Measurements from ENCODE around the gene ZNF598. TPM values are rescaled to one million over a fixed set of nuclear protein-coding genes. Genes with fewer than 3 reads are reported as not detected.

ZNF598 gene
- total RNA-seq, 2 experiments from 2014 or later = 39.7 to 43.6 TPM

GRCh38 chr16:2037647-2038381, 28.2 kb upstream of the ZNF598 start:
- Histone ChIP-seq H3K27ac (ENCODE audit: low read depth in 1 of 2, low read length in 2 of 2) (no peak overlapping the region), H3K27me3 (ENCODE audit: control insufficient read depth in 1 of 2, insufficient read depth in 2 of 2, low read length in 2 of 2) (no peaks in the 10 kb centered on the region), H3K4me3 (ENCODE audit: low read length) (no peak overlapping the region), H3K36me3 (ENCODE audit: insufficient read depth, low read length) (no peaks in the 10 kb centered on the region), H3K9me3 (ENCODE audit: control insufficient read depth in 1 of 2, insufficient read depth in 1 of 2, low read length in 2 of 2) (no peaks in the 10 kb centered on the region), H3K4me1 (ENCODE audit: insufficient read depth, low read length) (peaks cover 7% of the 10 kb centered on the region)
- ChIA-PET CTCF (no interaction called here), POLR2A (no interaction called here)
- H3K9me3 Mint-ChIP-seq = no peaks in the 10 kb centered on the region
- no peak for ATAC-seq (ENCODE audit: poor library complexity)
- TF ChIP-seq CTCF (IDR thresholded peaks at IDR 0.05) = no peak
- no peak overlapping the region for H3K27ac Mint-ChIP-seq
- DNase-seq = no peak
- no peak overlapping the region for H3K4me3 Mint-ChIP-seq
- H3K27me3 Mint-ChIP-seq = no peaks in the 10 kb centered on the region
- H3K36me3 Mint-ChIP-seq (ENCODE audit: low read depth) = no peaks in the 10 kb centered on the region
- intact Hi-C loops (cut with DNase I, micrococcal nuclease) = no loop called here
- H3K4me1 Mint-ChIP-seq (ENCODE audit: low read depth) = no peaks in the 10 kb centered on the region

- DNase-seq (no peak), ATAC-seq (ENCODE audit: poor library complexity) (no peak)
- no peaks in the 10 kb centered on the region for H3K36me3 ChIP-seq (ENCODE audit: insufficient read depth, low read length)
- POLR2A ChIA-PET = no interaction called here
- H3K4me1 Mint-ChIP-seq (ENCODE audit: low read depth) = no peaks in the 10 kb centered on the region
- H3K27me3 Mint-ChIP-seq = no peaks in the 10 kb centered on the region
- intact Hi-C loops (cut with DNase I, micrococcal nuclease) = no loop called here
- TF ChIP-seq CTCF (IDR thresholded peaks at IDR 0.05) = no peak
- no peak overlapping the region for H3K27ac ChIP-seq (ENCODE audit: low read depth in 1 of 2, low read length in 2 of 2)
- no peak overlapping the region for H3K4me3 Mint-ChIP-seq
- H3K36me3 Mint-ChIP-seq (ENCODE audit: low read depth) = no peaks in the 10 kb centered on the region
- H3K27ac Mint-ChIP-seq = no peak overlapping the region
- peaks cover 7% of the 10 kb centered on the region for H3K4me1 ChIP-seq (ENCODE audit: insufficient read depth, low read length)
- H3K4me3 ChIP-seq (ENCODE audit: low read length) = no peak overlapping the region
- no peaks in the 10 kb centered on the region for H3K9me3 ChIP-seq (ENCODE audit: control insufficient read depth in 1 of 2, insufficient read depth in 1 of 2, low read length in 2 of 2)
- H3K27me3 ChIP-seq (ENCODE audit: control insufficient read depth in 1 of 2, insufficient read depth in 2 of 2, low read length in 2 of 2) = no peaks in the 10 kb centered on the region
- CTCF ChIA-PET = no interaction called here
- no peaks in the 10 kb centered on the region for H3K9me3 Mint-ChIP-seq
These were observed 27.5 kb upstream of the ZNF598 start for GRCh38 chr16:2037115-2037514.

GRCh38 chr16:2036200-2036966, 26.8 kb upstream of the ZNF598 start:
- ATAC-seq (ENCODE audit: poor library complexity) = no peak
- intact Hi-C loops (cut with DNase I, micrococcal nuclease) = no loop called here

More at GRCh38 chr16:2036200-2036966, 26.8 kb upstream of the ZNF598 start:
- DNase-seq = no peak
- TF ChIP-seq CTCF (IDR thresholded peaks at IDR 0.05) = no peak
- H3K4me3 Mint-ChIP-seq = no peak overlapping the region
- CTCF ChIA-PET = no interaction called here
- no peaks in the 10 kb centered on the region for H3K36me3 Mint-ChIP-seq (ENCODE audit: low read depth)
- no peaks in the 10 kb centered on the region for H3K9me3 ChIP-seq (ENCODE audit: control insufficient read depth in 1 of 2, insufficient read depth in 1 of 2, low read length in 2 of 2)
- H3K9me3 Mint-ChIP-seq = no peaks in the 10 kb centered on the region
- H3K36me3 ChIP-seq (ENCODE audit: insufficient read depth, low read length) = no peaks in the 10 kb centered on the region
- no peaks in the 10 kb centered on the region for H3K4me1 Mint-ChIP-seq (ENCODE audit: low read depth)
- no peak overlapping the region for H3K4me3 ChIP-seq (ENCODE audit: low read length)
- H3K4me1 ChIP-seq (ENCODE audit: insufficient read depth, low read length) = peaks cover 7% of the 10 kb centered on the region
- no peaks in the 10 kb centered on the region for H3K27me3 Mint-ChIP-seq
- no peaks in the 10 kb centered on the region for H3K27me3 ChIP-seq (ENCODE audit: control insufficient read depth in 1 of 2, insufficient read depth in 2 of 2, low read length in 2 of 2)
- no peak overlapping the region for H3K27ac Mint-ChIP-seq
- POLR2A ChIA-PET = no interaction called here
- H3K27ac ChIP-seq (ENCODE audit: low read depth in 1 of 2, low read length in 2 of 2) = no peak overlapping the region

Data from CD4-positive, alpha-beta T cell (primary cell).